Measurements from ENCODE around the gene ZNF202. TPM values are rescaled to one million over a fixed set of nuclear protein-coding genes. Genes with fewer than 3 reads are reported as not detected.
"Not testable (repeated sequence)": the region's sequence is repeated elsewhere in the genome, so short reads cannot be mapped to it uniquely, and the experiment has no call there.

ZNF202 gene
- total RNA-seq, 1 donor from 2014 or later = 27.8 TPM

DNA sequence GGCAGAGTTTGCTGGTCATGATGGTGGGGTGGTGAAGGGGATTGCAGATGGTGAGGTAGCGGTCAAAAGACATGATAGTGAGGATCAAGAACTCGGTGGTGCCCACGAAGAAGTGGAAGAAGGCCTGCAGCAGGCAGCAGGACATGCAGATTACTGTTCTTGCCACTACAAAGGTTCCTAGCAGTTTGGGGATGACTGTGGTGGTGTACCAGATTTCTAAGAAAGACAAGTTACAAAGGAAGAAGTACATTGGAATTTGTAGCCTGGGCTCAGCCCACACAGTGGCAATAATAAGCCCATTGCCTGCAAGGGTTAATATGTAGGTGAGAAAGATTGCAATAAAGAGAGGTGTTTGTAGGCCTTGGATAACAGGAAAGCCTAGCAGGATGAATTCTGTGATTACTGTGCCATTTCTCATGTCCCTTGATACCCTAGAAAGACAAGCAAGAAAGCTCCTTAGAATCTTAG, 12.7 kb upstream of the ZNF202 start, which contains the start of gene OR6X1:
Gene OR6X1, minus strand, starts transcription at position 418 of the 468 bp plus-strand sequence. Its CDS starts 0 bp downstream, at position 418.
- intact Hi-C loops (cut with micrococcal nuclease) = no loop called here
- H3K4me3 Mint-ChIP-seq = no peak within 1 kb of the TSS
- no peaks in the 10 kb centered on the region for H3K36me3 Mint-ChIP-seq (ENCODE audit: low read depth)
- TF ChIP-seq, protein P1, sequence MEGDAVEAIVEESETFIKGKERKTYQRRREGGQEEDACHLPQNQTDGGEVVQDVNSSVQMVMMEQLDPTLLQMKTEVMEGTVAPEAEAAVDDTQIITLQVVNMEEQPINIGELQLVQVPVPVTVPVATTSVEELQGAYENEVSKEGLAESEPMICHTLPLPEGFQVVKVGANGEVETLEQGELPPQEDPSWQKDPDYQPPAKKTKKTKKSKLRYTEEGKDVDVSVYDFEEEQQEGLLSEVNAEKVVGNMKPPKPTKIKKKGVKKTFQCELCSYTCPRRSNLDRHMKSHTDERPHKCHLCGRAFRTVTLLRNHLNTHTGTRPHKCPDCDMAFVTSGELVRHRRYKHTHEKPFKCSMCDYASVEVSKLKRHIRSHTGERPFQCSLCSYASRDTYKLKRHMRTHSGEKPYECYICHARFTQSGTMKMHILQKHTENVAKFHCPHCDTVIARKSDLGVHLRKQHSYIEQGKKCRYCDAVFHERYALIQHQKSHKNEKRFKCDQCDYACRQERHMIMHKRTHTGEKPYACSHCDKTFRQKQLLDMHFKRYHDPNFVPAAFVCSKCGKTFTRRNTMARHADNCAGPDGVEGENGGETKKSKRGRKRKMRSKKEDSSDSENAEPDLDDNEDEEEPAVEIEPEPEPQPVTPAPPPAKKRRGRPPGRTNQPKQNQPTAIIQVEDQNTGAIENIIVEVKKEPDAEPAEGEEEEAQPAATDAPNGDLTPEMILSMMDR (IDR thresholded peaks at IDR 0.05) = no peak
- peaks cover 15% of the 10 kb centered on the region for H3K27me3 Mint-ChIP-seq
- POLR2A ChIA-PET = no interaction called here
- CTCF ChIA-PET = no interaction called here
- no peak within 1 kb of the TSS for H3K27ac Mint-ChIP-seq
- no peak for DNase-seq
- H3K4me1 Mint-ChIP-seq = peaks cover 2% of the 10 kb centered on the region
- ATAC-seq (ENCODE audit: low read depth) = no peak
- H3K9me3 Mint-ChIP-seq = no peaks in the 10 kb centered on the region

DNA sequence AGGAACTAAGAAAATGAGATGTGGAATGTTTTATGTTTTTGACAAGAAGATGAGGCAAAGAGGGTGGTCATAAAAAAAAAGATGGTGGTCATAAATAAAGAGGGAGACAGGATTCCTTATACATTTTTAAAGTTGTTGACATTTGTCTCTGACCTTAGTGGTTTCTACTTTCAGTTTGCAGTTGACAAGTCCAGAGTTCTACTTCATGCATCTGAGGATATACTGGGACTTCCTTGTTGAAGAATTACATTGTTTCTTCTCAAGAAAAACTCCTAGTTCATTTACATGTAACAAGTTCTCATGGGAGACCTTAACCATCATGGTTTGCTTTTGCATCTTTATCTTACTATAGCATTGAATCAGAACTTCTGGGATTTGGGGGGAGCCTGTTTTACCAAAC, 11.7 kb upstream of the ZNF202 start:
- Mint-ChIP-seq H3K36me3 (ENCODE audit: low read depth) (no peaks in the 10 kb centered on the region), H3K9me3 (peaks cover 4% of the 10 kb centered on the region), H3K27me3 (peaks cover 23% of the 10 kb centered on the region), H3K27ac (no peak overlapping the region), H3K4me1 (peaks cover 2% of the 10 kb centered on the region), H3K4me3 (no peak overlapping the region)
- TF ChIP-seq, protein P1 (IDR thresholded peaks at IDR 0.05) = no peak
- ChIA-PET POLR2A (no interaction called here), CTCF (no interaction called here)
- intact Hi-C loops (cut with micrococcal nuclease) = no loop called here
- DNase-seq (no peak), ATAC-seq (ENCODE audit: low read depth) (no peak)

DNA sequence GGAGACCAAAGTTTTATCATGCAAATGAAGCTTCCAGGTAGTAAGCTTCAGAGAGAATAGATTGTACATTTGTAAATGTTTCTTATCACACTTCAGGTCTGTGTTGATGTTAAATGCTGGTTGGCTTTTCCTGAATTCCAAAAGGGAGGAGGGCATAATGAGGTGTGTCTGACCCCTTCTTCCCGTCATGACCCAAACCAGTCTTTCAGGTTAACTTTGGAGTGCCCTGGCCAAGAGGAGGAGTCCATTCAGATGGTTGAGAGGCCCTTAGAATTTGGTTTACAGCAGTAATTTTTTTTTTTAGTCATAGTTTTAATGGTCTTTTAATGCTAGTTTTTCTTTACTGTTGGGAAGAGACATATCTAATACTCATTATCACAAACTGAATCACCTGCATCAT, 10.3 kb upstream of the ZNF202 start:
- H3K27me3 Mint-ChIP-seq = peaks cover 31% of the 10 kb centered on the region
- DNase-seq (no peak), ATAC-seq (ENCODE audit: low read depth) (no peak)
- no peak overlapping the region for H3K27ac Mint-ChIP-seq
- peaks cover 2% of the 10 kb centered on the region for H3K4me1 Mint-ChIP-seq
- H3K36me3 Mint-ChIP-seq (ENCODE audit: low read depth) = no peaks in the 10 kb centered on the region
- H3K4me3 Mint-ChIP-seq = no peak overlapping the region
- POLR2A ChIA-PET = no interaction called here
- peaks cover 4% of the 10 kb centered on the region for H3K9me3 Mint-ChIP-seq
- intact Hi-C loops (cut with micrococcal nuclease) = no loop called here
- CTCF ChIA-PET = no interaction called here
- TF ChIP-seq, protein P1 (IDR thresholded peaks at IDR 0.05) = no peak

DNA sequence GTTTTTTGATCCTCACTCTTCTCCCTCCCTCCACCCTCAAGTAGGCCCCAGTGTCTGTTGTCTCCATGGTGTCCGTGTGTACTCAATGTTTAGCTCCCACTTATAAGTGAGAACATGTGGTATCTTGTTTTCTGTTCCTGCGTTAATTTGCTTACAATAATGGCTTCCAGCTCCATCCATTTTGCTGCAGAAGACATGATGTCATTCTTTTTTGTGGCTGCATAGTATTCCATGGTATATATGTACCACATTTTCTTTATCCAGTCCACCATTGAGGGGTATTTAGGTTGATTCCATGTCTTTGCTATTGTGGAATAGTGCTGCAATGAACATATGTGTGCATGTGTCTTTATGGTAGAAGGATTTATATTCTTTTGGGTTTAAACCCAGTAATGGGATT, 6.9 kb upstream of the ZNF202 start:
- H3K4me1 Mint-ChIP-seq; intact Hi-C loops (cut with micrococcal nuclease); CTCF ChIA-PET; H3K9me3 Mint-ChIP-seq; DNase-seq; ATAC-seq (ENCODE audit: low read depth); H3K36me3 Mint-ChIP-seq (ENCODE audit: low read depth); H3K4me3 Mint-ChIP-seq; H3K27ac Mint-ChIP-seq; POLR2A ChIA-PET: not testable (repeated sequence)
- peaks cover 37% of the 10 kb centered on the region for H3K27me3 Mint-ChIP-seq

DNA sequence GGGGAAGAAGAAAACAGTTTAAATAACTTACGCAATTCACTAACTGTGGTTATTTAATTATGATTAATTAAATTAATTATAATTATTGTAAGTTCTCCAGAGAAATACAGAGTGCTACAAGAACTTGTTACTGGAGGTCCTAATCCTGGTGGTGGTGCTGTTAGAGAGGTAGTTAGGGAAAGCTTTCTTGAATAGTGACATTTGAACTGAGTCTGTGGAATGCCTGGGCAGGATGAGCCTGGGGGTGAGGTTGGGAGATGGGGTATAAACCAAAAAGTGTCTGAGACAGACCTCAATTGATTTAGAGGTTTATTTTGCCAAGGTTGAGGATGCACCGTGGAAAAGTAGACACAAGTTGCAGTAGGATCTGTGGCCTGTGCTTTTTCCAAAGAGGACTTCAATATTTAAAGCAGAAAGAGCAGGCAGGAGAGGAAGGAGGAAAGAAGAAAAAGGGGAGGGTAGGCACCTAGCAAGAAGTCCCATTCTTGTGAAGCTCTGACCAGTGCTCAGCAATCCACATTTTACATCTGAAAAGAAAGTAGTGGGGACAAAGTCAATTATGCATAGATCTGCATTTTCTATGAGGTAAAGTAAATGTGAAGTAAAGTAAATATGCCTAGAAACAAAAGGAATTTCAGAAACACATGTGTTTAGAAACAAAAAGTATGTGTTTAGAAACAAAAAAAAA, 4.4 kb upstream of the ZNF202 start:
- no peak overlapping the region for H3K27ac Mint-ChIP-seq

More for the DNA sequence above, 4.4 kb upstream of the ZNF202 start:
- DNase-seq (no peak), ATAC-seq (ENCODE audit: low read depth) (no peak)
- ChIA-PET POLR2A (no interaction called here), CTCF (no interaction called here)
- H3K9me3 Mint-ChIP-seq = peaks cover 4% of the 10 kb centered on the region
- intact Hi-C loops (cut with micrococcal nuclease) = no loop called here
- no peak overlapping the region for H3K4me3 Mint-ChIP-seq
- H3K36me3 Mint-ChIP-seq (ENCODE audit: low read depth) = peaks cover 8% of the 10 kb centered on the region
- peaks cover 12% of the 10 kb centered on the region for H3K4me1 Mint-ChIP-seq
- TF ChIP-seq, protein P1 (IDR thresholded peaks at IDR 0.05) = no peak
- H3K27me3 Mint-ChIP-seq = peaks cover 30% of the 10 kb centered on the region

All from activated B cell treated with CpG ODN at 0.5 μM for 24 hours (primary cell).